A673 (cell line): ENCODE data around the gene PRKD1. TPM values are rescaled to one million over a fixed set of nuclear protein-coding genes. Genes with fewer than 3 reads are reported as not detected.

Experiments used
- BruUV-seq: library from RNA; stranded (reverse); fragments of 400-500 nt; replicated peaks from 2 replicates; lab custom pipeline; 2021; lab: Mats Ljungman, UMichigan
- CTCF ChIA-PET: fragments of 300-600 bp; sonication (Branson Sonifier 250); formaldehyde crosslinking; loops from one replicate; lab custom pipeline; 2022; ENCODE audit warnings: antibody characterized with exemption; lab: Charles Lee
- POLR2A ChIA-PET: fragments of 300-600 bp; sonication (Branson Sonifier 250); formaldehyde crosslinking; loops from one replicate; lab custom pipeline; 2022; ENCODE audit warnings: antibody characterized with exemption; ENCODE audit not compliant: low non-redundant PET; lab: Charles Lee
- DNase-seq: peaks from one replicate; pipeline ENCODE4 v3.0.0-alpha.2; 2015; ENCODE audit warnings: low spot score
- H3K27ac ChIP-seq: fragments of 200-600 bp; sonication (generic); 2 replicates; pipeline ENCODE4 v1.5.1; 2016; ENCODE audit warnings: mixed run types, low read depth, mild to moderate bottlenecking, mixed read lengths, antibody characterized with exemption, low read length; ENCODE audit not compliant: poor library complexity, severe bottlenecking
- H3K27me3 ChIP-seq: fragments of 200-600 bp; sonication (generic); replicated peaks from 2 replicates; pipeline ENCODE4 v1.6.1; 2017; ENCODE audit warnings: mixed run types, low read depth, mild to moderate bottlenecking, mixed read lengths, antibody characterized with exemption, low read length; ENCODE audit not compliant: insufficient read depth, poor library complexity
- H3K36me3 ChIP-seq: fragments of 200-600 bp; sonication (generic); 2 replicates; pipeline ENCODE4 v1.6.1; 2016; ENCODE audit warnings: mixed run types, mild to moderate bottlenecking, mixed read lengths, antibody characterized with exemption, low read length; ENCODE audit not compliant: insufficient read depth, poor library complexity, severe bottlenecking
- H3K4me1 ChIP-seq: fragments of 200-600 bp; sonication (generic); 2 replicates; pipeline ENCODE4 v1.6.1; 2017; ENCODE audit warnings: mixed run types, mild to moderate bottlenecking, mixed read lengths, antibody characterized with exemption, low read length; ENCODE audit not compliant: insufficient read depth, poor library complexity, severe bottlenecking
- H3K4me3 ChIP-seq: fragments of 200-600 bp; sonication (generic); 2 replicates; pipeline ENCODE4 v1.5.1; 2016; ENCODE audit warnings: low read depth, mixed run types, mild to moderate bottlenecking, mixed read lengths, low read length; ENCODE audit not compliant: poor library complexity, severe bottlenecking
- H3K9me3 ChIP-seq: fragments of 200-600 bp; sonication (generic); 2 replicates; pipeline ENCODE4 v1.6.1; 2016; ENCODE audit warnings: mixed run types, low read depth, mild to moderate bottlenecking, mixed read lengths, antibody characterized with exemption, low read length; ENCODE audit not compliant: poor library complexity, severe bottlenecking
- EZH2 ChIP-seq: fragments of 200-600 bp; sonication (generic); IDR thresholded peaks from 2 replicates; pipeline ENCODE4 v1.6.1; 2017; ENCODE audit warnings: borderline replicate concordance, low read depth, mild to moderate bottlenecking, mixed read lengths, antibody characterized with exemption, low read length; ENCODE audit not compliant: poor library complexity, severe bottlenecking
- intact Hi-C: fragments of 100-400 bp; cut with micrococcal nuclease; formaldehyde crosslinking; loops from one replicate; pipeline ENCODE4 v1.10.0; 2022; ENCODE audit not compliant: unreplicated experiment
- total RNA-seq: library from RNA; stranded (reverse); gene quantifications from 2 replicates; pipeline ENCODE4 v1.2.3, GENCODE V29; 2021
- TF ChIP-seq, protein P1 (sequence below): fragments of 300-800, 200-600 bp; sonication (generic); conservative IDR thresholded peaks from 2 replicates; pipeline ENCODE4 v1.5.1; 2017; ENCODE audit warnings: low read depth, mild to moderate bottlenecking, antibody characterized with exemption, low read length, moderate library complexity, mixed read lengths

PRKD1 gene
- total RNA-seq, 1 experiment from 2014 or later, result 45.7 TPM

DNA sequence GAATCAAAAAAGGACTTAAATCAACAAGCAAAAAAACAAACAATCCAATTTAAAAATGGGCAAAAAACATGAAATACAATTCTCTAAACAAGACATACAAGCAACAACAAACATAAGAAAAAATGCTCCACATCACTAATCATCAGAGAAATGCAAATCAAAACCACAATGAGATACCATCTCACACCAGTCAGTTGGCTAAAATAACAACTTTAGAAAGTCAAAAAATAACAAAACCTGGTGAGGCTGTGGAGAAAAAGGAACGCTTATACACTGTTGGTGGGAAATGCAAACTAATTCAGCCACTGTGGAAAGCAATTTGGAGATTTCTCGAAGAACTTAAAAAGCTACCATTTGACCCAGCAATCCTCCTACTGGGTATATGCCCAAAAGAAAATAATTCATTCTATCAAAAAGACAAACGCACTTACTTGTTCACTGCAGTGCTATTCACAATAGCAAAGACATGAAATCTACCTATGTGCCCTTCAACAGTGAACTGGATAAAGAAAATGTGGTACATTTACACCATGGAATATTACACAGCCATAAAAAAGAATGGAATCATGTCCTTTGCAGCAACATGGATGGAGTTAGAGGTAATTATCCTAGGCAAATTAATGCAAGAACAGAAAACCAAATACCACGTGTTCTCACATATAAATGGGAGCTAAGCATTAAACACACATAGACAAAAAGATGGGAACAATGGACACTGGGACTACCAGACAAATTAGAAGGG, 26.9 kb downstream of the PRKD1 start:
- H3K4me1 ChIP-seq, result peaks cover 11% of the 10 kb centered on the region
- TF ChIP-seq, protein P1, sequence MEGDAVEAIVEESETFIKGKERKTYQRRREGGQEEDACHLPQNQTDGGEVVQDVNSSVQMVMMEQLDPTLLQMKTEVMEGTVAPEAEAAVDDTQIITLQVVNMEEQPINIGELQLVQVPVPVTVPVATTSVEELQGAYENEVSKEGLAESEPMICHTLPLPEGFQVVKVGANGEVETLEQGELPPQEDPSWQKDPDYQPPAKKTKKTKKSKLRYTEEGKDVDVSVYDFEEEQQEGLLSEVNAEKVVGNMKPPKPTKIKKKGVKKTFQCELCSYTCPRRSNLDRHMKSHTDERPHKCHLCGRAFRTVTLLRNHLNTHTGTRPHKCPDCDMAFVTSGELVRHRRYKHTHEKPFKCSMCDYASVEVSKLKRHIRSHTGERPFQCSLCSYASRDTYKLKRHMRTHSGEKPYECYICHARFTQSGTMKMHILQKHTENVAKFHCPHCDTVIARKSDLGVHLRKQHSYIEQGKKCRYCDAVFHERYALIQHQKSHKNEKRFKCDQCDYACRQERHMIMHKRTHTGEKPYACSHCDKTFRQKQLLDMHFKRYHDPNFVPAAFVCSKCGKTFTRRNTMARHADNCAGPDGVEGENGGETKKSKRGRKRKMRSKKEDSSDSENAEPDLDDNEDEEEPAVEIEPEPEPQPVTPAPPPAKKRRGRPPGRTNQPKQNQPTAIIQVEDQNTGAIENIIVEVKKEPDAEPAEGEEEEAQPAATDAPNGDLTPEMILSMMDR, result no peak
- TF ChIP-seq EZH2, result no peak
- no peaks in the 10 kb centered on the region for H3K36me3 ChIP-seq
- H3K27ac ChIP-seq, result no peak overlapping the region
- no peak overlapping the region for H3K4me3 ChIP-seq
- intact Hi-C loops, result no loop called here
- H3K9me3 ChIP-seq, result peaks cover 6% of the 10 kb centered on the region
- no TSS peak for BruUV-seq
- CTCF ChIA-PET, result no interaction called here
- POLR2A ChIA-PET, result no interaction called here
- no peaks in the 10 kb centered on the region for H3K27me3 ChIP-seq
- no peak for DNase-seq

DNA sequence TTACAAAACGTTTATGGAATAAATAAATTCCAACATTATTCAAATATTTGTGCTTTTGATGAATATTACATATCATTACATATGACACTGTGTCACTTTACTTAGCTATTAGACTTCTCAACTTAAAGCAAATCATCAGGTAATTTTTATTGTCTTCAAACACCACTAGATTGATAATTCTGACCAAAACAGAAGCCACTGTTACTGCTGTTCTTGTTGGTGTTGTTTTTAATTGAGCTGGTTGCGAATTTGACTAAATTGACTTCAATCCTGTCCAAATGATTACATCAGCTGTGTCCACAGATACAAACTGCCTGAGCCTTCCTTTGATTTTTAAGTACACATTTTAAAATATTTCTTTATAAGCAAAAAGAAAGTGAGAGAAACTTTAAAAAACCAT, 29.2 kb downstream of the PRKD1 start:
- DNase-seq, result no peak
- H3K27me3 ChIP-seq, result no peaks in the 10 kb centered on the region
- no peak overlapping the region for H3K4me3 ChIP-seq
- BruUV-seq, result no TSS peak
- TF ChIP-seq, protein P1, result no peak
- TF ChIP-seq EZH2, result no peak
- H3K4me1 ChIP-seq, result peaks cover 8% of the 10 kb centered on the region
- ChIA-PET CTCF (no interaction called here), POLR2A (no interaction called here)
- intact Hi-C loops, result no loop called here
- H3K27ac ChIP-seq, result no peak overlapping the region
- H3K36me3 ChIP-seq, result no peaks in the 10 kb centered on the region
- peaks cover 6% of the 10 kb centered on the region for H3K9me3 ChIP-seq

DNA sequence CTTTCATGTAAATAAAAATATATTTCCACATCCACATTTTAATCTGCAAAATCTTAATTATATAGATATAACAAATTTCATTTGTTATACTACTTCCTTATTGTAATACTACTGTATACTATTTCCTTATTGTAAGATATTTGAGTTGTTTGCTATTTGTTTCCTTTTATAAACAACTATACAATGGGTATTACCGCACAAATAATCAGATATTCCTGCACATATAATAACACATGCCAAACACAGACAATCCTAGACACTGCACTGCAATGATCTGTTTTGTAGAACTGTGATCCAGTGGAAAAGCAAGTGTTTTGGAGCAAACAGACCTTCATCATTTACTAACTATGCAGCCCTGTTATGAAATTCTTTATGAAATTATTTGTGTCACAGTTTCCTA, 30.5 kb downstream of the PRKD1 start:
- Histone ChIP-seq H3K36me3 (no peaks in the 10 kb centered on the region), H3K4me3 (no peak overlapping the region), H3K4me1 (peaks cover 8% of the 10 kb centered on the region), H3K27ac (no peak overlapping the region), H3K27me3 (no peaks in the 10 kb centered on the region), H3K9me3 (peaks cover 6% of the 10 kb centered on the region)
- CTCF ChIA-PET, result no interaction called here
- BruUV-seq, result no TSS peak
- intact Hi-C loops, result no loop called here
- POLR2A ChIA-PET, result no interaction called here
- TF ChIP-seq, protein P1, result no peak
- no peak for TF ChIP-seq EZH2
- DNase-seq, result no peak
